GM18517 (cell line): ENCODE results near the gene SMYD3.
"Not testable (repeated sequence)": the region's sequence is repeated elsewhere in the genome, so short reads cannot be mapped to it uniquely, and the experiment has no call there.

ENCODE experiments used
- ATAC-seq: cut with Tn5 transposase; IDR thresholded peaks from one replicate; pipeline ENCODE4 v1.9.1; 2021; ENCODE audit warnings: mild to moderate bottlenecking, moderate library complexity; ENCODE audit not compliant: unreplicated experiment

The SMYD3 gene

GRCh38 chr1:246364415-246364941 is 142.6 kb downstream of the SMYD3 start:
- peak; percentile 65 for ATAC-seq

GRCh38 chr1:246357014-246357598 is 150.0 kb downstream of the SMYD3 start:
- not testable (repeated sequence) for ATAC-seq

- ATAC-seq: no peak
Measured at GRCh38 chr1:246355411-246356230, 151.5 kb downstream of the SMYD3 start.

GRCh38 chr1:246351721-246352120 is 155.4 kb downstream of the SMYD3 start:
- no peak for ATAC-seq

GRCh38 chr1:246350745-246351144 is 156.3 kb downstream of the SMYD3 start:
- ATAC-seq: no peak

- ATAC-seq: no peak
Measured at GRCh38 chr1:246343937-246344336, 163.1 kb downstream of the SMYD3 start.

GRCh38 chr1:246343251-246343650 is 163.8 kb downstream of the SMYD3 start:
- no peak for ATAC-seq

- no peak for ATAC-seq
Measured at GRCh38 chr1:246338546-246338945, 168.5 kb downstream of the SMYD3 start.

GRCh38 chr1:246338098-246338497 is 169.0 kb downstream of the SMYD3 start:
- no peak for ATAC-seq

- no peak for ATAC-seq
Measured at GRCh38 chr1:246335151-246335550, 171.9 kb downstream of the SMYD3 start.

GRCh38 chr1:246333855-246334254 is 173.2 kb downstream of the SMYD3 start:
- ATAC-seq: no peak

GRCh38 chr1:246332078-246332477 is 175.0 kb downstream of the SMYD3 start:
- no peak for ATAC-seq

- peak; percentile 97 for ATAC-seq
Measured at GRCh38 chr1:246329900-246330299, 177.2 kb downstream of the SMYD3 start.

GRCh38 chr1:246329292-246329691 is 177.8 kb downstream of the SMYD3 start:
- ATAC-seq: not testable (repeated sequence)

- ATAC-seq: no peak
Measured at GRCh38 chr1:246324711-246325110, 182.4 kb downstream of the SMYD3 start.

GRCh38 chr1:246324033-246324432 is 183.0 kb downstream of the SMYD3 start:
- not testable (repeated sequence) for ATAC-seq

- no peak for ATAC-seq
Measured at GRCh38 chr1:246320286-246320685, 186.8 kb downstream of the SMYD3 start.

GRCh38 chr1:246319083-246319714 is 187.9 kb downstream of the SMYD3 start:
- ATAC-seq: no peak

- no peak for ATAC-seq
Measured at GRCh38 chr1:246318622-246319021, 188.5 kb downstream of the SMYD3 start.

- ATAC-seq: no peak
Measured at GRCh38 chr1:246318036-246318359, 189.1 kb downstream of the SMYD3 start.

GRCh38 chr1:246317332-246318035 is 189.6 kb downstream of the SMYD3 start:
- ATAC-seq: no peak
